Lung (tissue), 12 donors: ENCODE results near the gene KNG1. TPM values are rescaled to one million over a fixed set of nuclear protein-coding genes. Genes with fewer than 3 reads are reported as not detected.
A peak's percentile ranks its signal among the peaks of the same experiment; 100 is the strongest.

Experiments
- ATAC-seq: fragments of 200-7000 bp; cut with Tn5 transposase; one replicate; pipeline ENCODE4 v1.9.1; 2020; ENCODE audit warnings: moderate number of reproducible peaks; ENCODE audit not compliant: insufficient read depth, low FRiP score
- DNase-seq, 3 donors: peaks; one replicate each; pipeline ENCODE4 v3.0.0-alpha.2; 2013 to 2017
- H3K27ac ChIP-seq, 2 donors: one replicate each; pipeline ENCODE4 v1.5.1; 2013; ENCODE audit warnings: mild to moderate bottlenecking in 2 of 2, moderate library complexity in 2 of 2, control low read depth in 1 of 2, inconsistent platforms in 1 of 2, low read depth in 1 of 2, low read length in 1 of 2
- H3K27me3 ChIP-seq, 3 donors: one replicate each; pipeline ENCODE4 v1.5.1; 2013; ENCODE audit warnings: low read length in 2 of 3; ENCODE audit not compliant: control insufficient read depth in 3 of 3, insufficient read depth in 3 of 3
- H3K36me3 ChIP-seq, 4 donors: one replicate each; pipeline ENCODE4 v1.5.1; 2013; ENCODE audit warnings: low read length in 4 of 4, mild to moderate bottlenecking in 1 of 4, moderate library complexity in 1 of 4; ENCODE audit not compliant: control insufficient read depth in 4 of 4, insufficient read depth in 4 of 4
- H3K4me1 ChIP-seq, 5 donors: one replicate each; pipeline ENCODE4 v1.5.1; 2013; ENCODE audit warnings: low read length in 5 of 5, mild to moderate bottlenecking in 2 of 5, moderate library complexity in 1 of 5; ENCODE audit not compliant: control insufficient read depth in 5 of 5, insufficient read depth in 5 of 5
- H3K4me3 ChIP-seq: one replicate; pipeline ENCODE4 v1.5.1; 2013; ENCODE audit warnings: mild to moderate bottlenecking, control low read depth, moderate library complexity
- H3K9ac ChIP-seq, 2 donors: one replicate each; pipeline ENCODE4 v1.5.1; 2013; ENCODE audit warnings: low read length in 2 of 2, control low read depth in 1 of 2; ENCODE audit not compliant: insufficient read depth in 1 of 2
- H3K9me3 ChIP-seq, 4 donors: one replicate each; pipeline ENCODE4 v1.5.1; 2013; ENCODE audit warnings: low read length in 3 of 4, mild to moderate bottlenecking in 1 of 4, moderate library complexity in 1 of 4; ENCODE audit not compliant: control insufficient read depth in 4 of 4, insufficient read depth in 3 of 4
- CTCF ChIP-seq: IDR thresholded peaks from 2 replicates; pipeline ENCODE4 v1.5.1; 2012; ENCODE audit warnings: mild to moderate bottlenecking; ENCODE audit errors: control extremely low read depth, extremely low read depth
- WGBS, 2 donors: extraction: QIAGEN DNeasy Blood & Tissue Kit; methylation state at CpG; one replicate each; pipeline ENCODE4 v1.1.7; 2013; 5-methylcytosine and 5-hydroxymethylcytosine counted together
- polyA plus RNA-seq, 2 donors: library from polyadenylated mRNA; stranded (reverse); fragments of 200-250 nt; gene quantifications; one replicate each; pipeline ENCODE4 v1.2.1, GENCODE V29; 2013
- total RNA-seq, 2 donors: library from RNA; depleted of rRNA in 1 of 2; stranded (reverse); fragments of >200 nt in 1 of 2; gene quantifications; one replicate each; pipeline ENCODE4 v1.2.1, GENCODE V29; 2014 to 2021
- donor health status: control.
- donor health status: control.
- donor health status: Bipolar disorder and iron deficiency.
- donor health status: healthy.
- donor health status: DM: yes; HTN: yes; CAD: no.

The KNG1 gene
- total and polyA plus RNA-seq, 4 donors = 0.07 to 0.23 (median 0.13) TPM

GRCh38 chr3:186786922-186787321 is 69.8 kb downstream of the KNG1 start:
- WGBS, 2 donors = 73 to 78% methylated on average over 3 of the region's 3 CpGs
- no peak overlapping the region for H3K4me3 ChIP-seq
- H3K27me3 ChIP-seq = no peaks in the 10 kb centered on the region
- no peak overlapping the region for H3K27ac ChIP-seq
- peaks cover 0 to 46% (median 11%) of the 10 kb centered on the region in 5 donors for H3K4me1 ChIP-seq
- H3K9me3 ChIP-seq = no peaks in the 10 kb centered on the region
- H3K9ac ChIP-seq = no peak overlapping the region
- no peak for DNase-seq
- H3K36me3 ChIP-seq = peaks cover 24 to 64% (median 51%) of the 10 kb centered on the region in 4 donors
- no peak for ATAC-seq
- TF ChIP-seq CTCF = no peak

- Histone ChIP-seq H3K4me1 (peaks cover 0 to 42% (median 11%) of the 10 kb centered on the region in 5 donors), H3K27ac (no peak overlapping the region), H3K4me3 (no peak overlapping the region), H3K36me3 (peaks cover 26 to 64% (median 52%) of the 10 kb centered on the region in 4 donors), H3K9ac (no peak overlapping the region), H3K9me3 (no peaks in the 10 kb centered on the region), H3K27me3 (no peaks in the 10 kb centered on the region)
- no peak for DNase-seq
- TF ChIP-seq CTCF = no peak
- no peak for ATAC-seq
- 79 to 86% methylated on average over 15 of the region's 15 CpGs for WGBS, 2 donors
These were observed 70.7 kb downstream of the KNG1 start for GRCh38 chr3:186787642-186788481.

- DNase-seq (peak in 1 of 3 donors; percentile 7), ATAC-seq (no peak)
- Histone ChIP-seq H3K27ac (no peak overlapping the region), H3K4me1 (peaks cover 0 to 42% (median 11%) of the 10 kb centered on the region in 5 donors), H3K27me3 (no peaks in the 10 kb centered on the region), H3K9ac (no peak overlapping the region), H3K36me3 (peaks cover 26 to 61% (median 54%) of the 10 kb centered on the region in 4 donors), H3K4me3 (no peak overlapping the region), H3K9me3 (no peaks in the 10 kb centered on the region)
- WGBS, 2 donors = 57 to 66% methylated on average over 13 of the region's 13 CpGs
- no peak for TF ChIP-seq CTCF
These were observed 71.6 kb downstream of the KNG1 start for GRCh38 chr3:186788482-186789370.
